ENCODE data around the gene MPHOSPH9. TPM values are rescaled to one million over a fixed set of nuclear protein-coding genes. Genes with fewer than 3 reads are reported as not detected.

Gene MPHOSPH9
- total RNA-seq, 1 experiment from 2014 or later, result 44.9 TPM

GRCh38 chr12:123267335-123267920 lies 34.5 kb upstream of the MPHOSPH9 start:
- no TSS peak for BruUV-seq (replicated peaks)
- intact Hi-C loops (cut with micrococcal nuclease), result no loop called here
- RAD21 ChIA-PET (ENCODE audit: low non-redundant PET in 1 of 2, low total read pairs in 2 of 2, uncharacterized antibody in 2 of 2, unreplicated experiment in 2 of 2), result no interaction called here

More at GRCh38 chr12:123267335-123267920, 34.5 kb upstream of the MPHOSPH9 start:
- Histone ChIP-seq H3K9me2 (ENCODE audit: insufficient read depth) (no peaks in the 10 kb centered on the region), H3K9me3 (ENCODE audit: control insufficient read depth in 1 of 2, insufficient read depth in 1 of 2, low read depth in 1 of 2, low read length in 2 of 2) (no peaks in the 10 kb centered on the region), H3K27ac (ENCODE audit: low read depth, low read length) (no peak overlapping the region), H3K79me2 (ENCODE audit: insufficient read depth, low read length) (peaks cover 58% of the 10 kb centered on the region), H3K4me3 (replicated peaks in 1 of 2; ENCODE audit: low read depth in 1 of 2, low read length in 2 of 2) (no peak overlapping the region), H4K20me1 (ENCODE audit: insufficient read depth) (no peaks in the 10 kb centered on the region), H3K4me2 (ENCODE audit: low read length) (no peak overlapping the region), H2AFZ (ENCODE audit: low read depth, low read length, poor library complexity, severe bottlenecking) (no peak overlapping the region), H3K4me1 (ENCODE audit: control insufficient read depth in 1 of 2, insufficient read depth in 2 of 2, low read length in 2 of 2) (peaks cover 3 to 15% of the 10 kb centered on the region in 2 experiments; a peak in 2 of 4 replicates), H3K36me3 (ENCODE audit: control insufficient read depth in 1 of 2, insufficient read depth in 2 of 2, low read length in 2 of 2) (peaks cover 11 to 19% of the 10 kb centered on the region in 2 experiments; a peak in 3 of 4 replicates), H3K27me3 (ENCODE audit: insufficient read depth, low read length) (no peaks in the 10 kb centered on the region), H3K9ac (ENCODE audit: low read length) (no peak overlapping the region)
- ChIA-PET POLR2A (no interaction called here), CTCF (no interaction called here)
- ATAC-seq (no peak), DNase-seq (ENCODE audit: low read depth, low spot score) (no peak)
- TF ChIP-seq EZH2phosphoT487 (IDR thresholded peaks at IDR 0.05; ENCODE audit: borderline replicate concordance) (no peak), ZNF274 (IDR thresholded peaks at IDR 0.05; ENCODE audit: low read depth, low read length) (no peak), TCF7L2 (IDR thresholded peaks at IDR 0.05; ENCODE audit: borderline replicate concordance, extremely low read depth, insufficient read depth, insufficient read length) (no peak), CEBPB (IDR thresholded peaks at IDR 0.05; ENCODE audit: low read depth) (no peak), ZBTB33 (IDR thresholded peaks at IDR 0.05; ENCODE audit: extremely low read depth, insufficient replicate concordance, low read length) (no peak)

Measured in HCT116 (cell line).